ENCODE data around the gene LRRC46. TPM values are rescaled to one million over a fixed set of nuclear protein-coding genes. Genes with fewer than 3 reads are reported as not detected.

LRRC46 gene
- total and polyA plus RNA-seq, 2 experiments from 2014 or later = 1.9 TPM; not detected in 1

GRCh38 chr17:47841488-47842291, 10.2 kb downstream of the LRRC46 start:
- DNase-seq (ENCODE audit: low read depth in 1 of 2, low spot score in 1 of 2) = no peak
- Histone ChIP-seq H3K27ac (peak overlapping the region; percentile 72), H3K36me3 (peaks cover 3% of the 10 kb centered on the region), H3K9me3 (ENCODE audit: low read depth) (no peaks in the 10 kb centered on the region), H3K4me1 (ENCODE audit: low read depth) (peaks cover 38% of the 10 kb centered on the region), H3K27me3 (no peaks in the 10 kb centered on the region), H3K4me3 (no peak overlapping the region)
- TF ChIP-seq CTCF (IDR thresholded peaks at IDR 0.05; ENCODE audit: low read depth, low read length) = no peak

DNA sequence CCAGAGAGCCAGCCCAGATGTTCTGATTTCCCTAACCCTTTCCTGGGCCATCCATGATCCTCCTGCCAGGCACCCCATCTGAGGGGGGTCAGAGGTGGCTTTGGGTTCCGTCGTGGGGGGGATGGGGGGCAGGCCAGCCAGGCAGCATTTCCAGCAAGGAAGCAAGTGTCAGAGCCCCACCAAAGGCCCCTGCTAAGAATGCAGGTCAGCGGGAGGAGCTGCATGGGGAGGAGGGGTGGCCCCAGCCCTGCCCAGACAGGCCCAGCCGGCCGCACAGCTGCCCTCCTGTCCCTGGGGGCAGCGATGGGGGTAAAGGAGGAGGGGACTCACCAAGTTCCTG, 11.9 kb downstream of the LRRC46 start:
- H3K4me1 ChIP-seq (ENCODE audit: low read depth) = peaks cover 42% of the 10 kb centered on the region
- no peak for TF ChIP-seq CTCF (IDR thresholded peaks at IDR 0.05; ENCODE audit: low read depth, low read length)
- H3K27me3 ChIP-seq = peaks cover 9% of the 10 kb centered on the region
- H3K27ac ChIP-seq = peak overlapping the region; percentile 29
- no peak for DNase-seq (ENCODE audit: low read depth in 1 of 2, low spot score in 1 of 2)
- no peak overlapping the region for H3K4me3 ChIP-seq
- peaks cover 1% of the 10 kb centered on the region for H3K36me3 ChIP-seq
- H3K9me3 ChIP-seq (ENCODE audit: low read depth) = no peaks in the 10 kb centered on the region

DNA sequence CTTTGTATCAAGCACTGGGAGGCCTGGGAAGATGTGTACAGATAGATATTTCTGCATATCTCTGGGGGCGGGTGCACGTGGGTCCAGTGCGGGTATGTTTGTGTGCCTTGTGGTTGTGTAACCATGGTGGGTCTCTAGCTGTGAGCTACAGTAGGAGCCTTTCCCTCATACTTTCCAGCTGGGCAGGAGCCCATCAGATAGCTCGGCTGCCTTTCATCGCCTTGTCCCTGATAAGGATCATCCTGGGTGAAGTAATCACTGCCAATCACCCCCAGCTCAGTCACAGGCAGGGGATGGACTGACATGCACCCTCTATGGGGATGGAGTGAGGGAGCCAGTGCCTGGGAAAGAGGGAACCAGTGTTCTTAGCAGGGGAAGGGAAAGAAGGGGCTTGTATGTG, 12.8 kb downstream of the LRRC46 start:
- no peak overlapping the region for H3K27ac ChIP-seq
- peaks cover 17% of the 10 kb centered on the region for H3K27me3 ChIP-seq
- H3K4me3 ChIP-seq = no peak overlapping the region
- peak in 1 of 2 donors; percentile 56 for DNase-seq (ENCODE audit: low read depth in 1 of 2, low spot score in 1 of 2)
- H3K9me3 ChIP-seq (ENCODE audit: low read depth) = no peaks in the 10 kb centered on the region
- H3K4me1 ChIP-seq (ENCODE audit: low read depth) = peaks cover 42% of the 10 kb centered on the region
- H3K36me3 ChIP-seq = no peaks in the 10 kb centered on the region
- TF ChIP-seq CTCF (IDR thresholded peaks at IDR 0.05; ENCODE audit: low read depth, low read length) = no peak

DNA sequence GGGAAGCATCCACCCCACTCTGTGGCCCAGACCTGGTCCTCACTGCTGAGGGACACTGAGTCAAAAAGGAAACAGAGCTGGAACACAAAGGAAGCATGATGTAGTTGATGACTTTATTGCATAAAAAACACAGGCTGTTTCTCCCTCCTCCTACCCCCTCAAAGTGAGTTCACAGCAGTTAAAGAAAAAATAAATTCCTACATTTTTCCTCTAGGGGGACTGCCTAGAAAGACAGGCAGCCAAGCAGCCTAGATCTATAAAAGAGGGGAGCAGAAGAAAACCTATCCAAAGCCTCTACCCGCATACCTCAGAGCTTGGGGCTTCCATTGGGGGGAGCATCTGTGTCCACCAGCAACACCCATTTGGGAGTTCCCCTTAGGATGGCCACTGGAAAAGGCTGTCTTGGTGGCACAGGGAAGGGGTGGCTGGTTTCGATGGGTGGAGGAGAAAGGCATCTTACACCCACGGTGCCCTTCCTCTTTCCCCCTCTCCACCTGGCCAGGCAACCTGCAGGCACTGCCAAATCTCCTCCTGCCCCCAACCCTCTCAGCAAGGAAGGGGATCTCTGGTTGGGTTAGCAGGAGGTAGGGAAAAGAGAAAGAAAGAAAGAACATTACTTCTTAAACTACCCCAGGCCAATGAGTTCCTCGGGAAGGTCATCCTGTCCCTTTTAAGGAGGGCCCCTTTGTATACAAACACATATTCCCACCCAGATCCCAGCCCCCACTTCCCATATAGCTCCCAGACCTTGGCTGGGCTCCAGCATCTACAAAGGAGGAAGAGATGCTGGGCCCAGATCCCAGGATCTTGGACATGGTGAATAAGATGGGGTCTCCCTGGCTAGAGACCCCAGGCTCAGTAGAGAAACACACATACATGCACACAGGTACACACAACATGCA, 13.6 kb downstream of the LRRC46 start:
- peak; percentile 43 for TF ChIP-seq CTCF (IDR thresholded peaks at IDR 0.05; ENCODE audit: low read depth, low read length)
- peaks cover 23% of the 10 kb centered on the region for H3K27me3 ChIP-seq
- H3K36me3 ChIP-seq = no peaks in the 10 kb centered on the region

GRCh38 chr17:47845716-47846075, 14.2 kb downstream of the LRRC46 start:
- Histone ChIP-seq H3K4me1 (ENCODE audit: low read depth) (peaks cover 34% of the 10 kb centered on the region), H3K4me3 (no peak overlapping the region), H3K9me3 (ENCODE audit: low read depth) (no peaks in the 10 kb centered on the region), H3K27me3 (peaks cover 23% of the 10 kb centered on the region), H3K27ac (peak overlapping the region; percentile 51), H3K36me3 (no peaks in the 10 kb centered on the region)
- TF ChIP-seq CTCF (IDR thresholded peaks at IDR 0.05; ENCODE audit: low read depth, low read length) = no peak
- DNase-seq (ENCODE audit: low read depth in 1 of 2, low spot score in 1 of 2) = no peak

More for the DNA sequence above, 13.6 kb downstream of the LRRC46 start:
- Histone ChIP-seq H3K27ac (peak overlapping the region; percentile 51), H3K4me3 (no peak overlapping the region), H3K9me3 (ENCODE audit: low read depth) (no peaks in the 10 kb centered on the region), H3K4me1 (ENCODE audit: low read depth) (peaks cover 38% of the 10 kb centered on the region)
- DNase-seq (ENCODE audit: low read depth in 1 of 2, low spot score in 1 of 2) = peak in 1 of 2 donors; percentile 44
